Tibial nerve (tissue), 4 donors: ENCODE results near the gene RASGRF1. TPM values are rescaled to one million over a fixed set of nuclear protein-coding genes. Genes with fewer than 3 reads are reported as not detected.
"Not testable (repeated sequence)": the region's sequence is repeated elsewhere in the genome, so short reads cannot be mapped to it uniquely, and the experiment has no call there.

ENCODE experiments used
- DNase-seq, 2 donors: peaks; one replicate each; pipeline ENCODE4 v3.0.0-alpha.2; 2019; ENCODE audit warnings: low spot score in 2 of 2
- H3K27ac ChIP-seq, 4 donors: fragments of 200-600 bp; sonication (generic) in 3 of 4; one replicate each; pipeline ENCODE4 v1.5.1; 2017 to 2019; ENCODE audit warnings: mild to moderate bottlenecking in 1 of 4
- H3K27me3 ChIP-seq, 2 donors: fragments of 200-600 bp; sonication (generic) in 1 of 2; one replicate each; pipeline versions ENCODE4 v1.5.1 to v1.6.0; 2017 to 2019
- H3K36me3 ChIP-seq, 3 donors: fragments of 200-600 bp; sonication (generic); one replicate each; pipeline ENCODE4 v1.5.1; 2018 to 2019
- H3K4me1 ChIP-seq, 4 donors: fragments of 200-600 bp; sonication (generic) in 3 of 4; one replicate each; pipeline ENCODE4 v1.5.1; 2017 to 2019
- H3K4me3 ChIP-seq, 4 donors: fragments of 200-600 bp; sonication (generic) in 3 of 4; one replicate each; pipeline ENCODE4 v1.5.1; 2017 to 2019; ENCODE audit warnings: mild to moderate bottlenecking in 1 of 4, moderate library complexity in 1 of 4
- H3K9me3 ChIP-seq, 4 donors: fragments of 200-600 bp; sonication (generic) in 3 of 4; one replicate each; pipeline ENCODE4 v1.5.1; 2017 to 2019
- EP300 ChIP-seq, 2 donors: sonication (generic); formaldehyde crosslinking; IDR thresholded peaks; one replicate each; pipeline ENCODE4 v1.6.1; 2017; ENCODE audit warnings: antibody characterized with exemption in 2 of 2, mild to moderate bottlenecking in 1 of 2
- POLR2A ChIP-seq, 2 donors: fragments of 450-650 bp; IDR thresholded peaks; one replicate each; pipeline ENCODE4 v1.6.1; 2017; ENCODE audit warnings: antibody characterized with exemption in 2 of 2, mild to moderate bottlenecking in 2 of 2, moderate library complexity in 2 of 2
- WGBS, 2 donors: methylation state at CpG; one replicate each; pipeline ENCODE4 v1.1.5; 2018; 5-methylcytosine and 5-hydroxymethylcytosine counted together
- total RNA-seq, 4 donors: library from RNA; depleted of rRNA; stranded (reverse); fragments of >200 nt; gene quantifications; one replicate each; pipeline ENCODE4 v1.1.0, GENCODE V29; 2016
- TF ChIP-seq, protein P1 (sequence below), 5 experiments: fragments of 200-600 bp in 3 of 5; fragments of 450-650 bp in 2 of 5; sonication (generic) in 3 of 5; IDR thresholded peaks; one replicate each; pipeline ENCODE4 v1.5.1; 2016 to 2019; ENCODE audit warnings: antibody characterized with exemption in 5 of 5, mild to moderate bottlenecking in 3 of 5, moderate library complexity in 2 of 5

RASGRF1 gene
- total RNA-seq, 4 donors from 2014 or later, result 0.30 to 0.98 (median 0.65) TPM

DNA sequence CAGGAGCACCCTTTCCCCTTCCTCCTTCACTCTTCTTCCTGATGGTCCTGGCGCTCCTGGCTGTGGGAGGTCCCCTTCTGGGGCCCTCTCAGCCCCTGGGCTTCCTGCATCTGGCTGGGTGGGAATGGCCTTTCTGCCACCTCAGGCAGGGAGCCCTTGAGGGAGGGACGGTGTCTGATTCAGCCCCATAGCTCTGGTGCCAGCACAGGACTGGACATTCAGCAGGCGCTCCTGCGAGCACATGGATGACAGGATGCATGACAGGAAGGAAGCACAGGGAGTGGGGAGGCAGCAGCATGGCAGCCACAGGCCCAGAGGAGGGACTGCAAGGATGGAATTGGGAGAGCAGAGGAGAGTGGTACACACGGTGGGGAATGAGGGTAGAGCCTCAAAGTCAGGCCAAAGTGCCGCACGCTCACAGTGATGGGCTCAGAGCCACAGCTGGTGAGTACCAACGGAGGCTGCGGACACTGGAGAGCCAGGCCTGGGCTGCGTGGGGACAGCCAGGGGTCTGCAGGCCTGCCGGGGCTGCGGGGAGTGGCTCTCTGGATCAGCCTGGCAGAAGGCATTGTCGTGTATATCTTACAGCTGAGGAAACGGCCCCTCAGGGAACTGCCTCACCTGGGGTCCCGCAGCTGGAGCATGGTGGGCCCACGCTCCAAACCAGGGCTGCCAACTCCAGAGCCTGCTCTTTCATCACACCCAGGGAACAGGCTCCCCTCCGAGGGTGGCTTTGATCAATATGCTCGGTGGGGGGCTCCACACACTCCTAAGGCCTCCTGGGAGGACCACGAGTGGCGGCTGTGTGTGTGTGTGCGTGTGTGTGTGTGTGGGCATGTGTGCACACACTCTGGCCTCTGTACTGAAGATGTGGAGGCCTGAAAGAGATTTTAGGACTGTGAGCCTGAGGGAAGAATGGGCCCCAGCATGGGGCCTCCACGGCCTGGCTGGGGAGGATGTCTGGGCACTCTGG is 94.4 kb downstream of the RASGRF1 start:
- H3K27ac ChIP-seq, result no peak overlapping the region
- DNase-seq, result no peak
- no peaks in the 10 kb centered on the region for H3K9me3 ChIP-seq
- 77 to 83% methylated on average over 18 to 19 of the region's 22 CpGs for WGBS, 2 donors
- no peaks in the 10 kb centered on the region for H3K36me3 ChIP-seq
- H3K27me3 ChIP-seq, result no peaks in the 10 kb centered on the region
- H3K4me1 ChIP-seq, result peaks cover 0 to 3% (median 0%) of the 10 kb centered on the region in 4 donors
- no peak overlapping the region for H3K4me3 ChIP-seq
- TF ChIP-seq, protein P1, sequence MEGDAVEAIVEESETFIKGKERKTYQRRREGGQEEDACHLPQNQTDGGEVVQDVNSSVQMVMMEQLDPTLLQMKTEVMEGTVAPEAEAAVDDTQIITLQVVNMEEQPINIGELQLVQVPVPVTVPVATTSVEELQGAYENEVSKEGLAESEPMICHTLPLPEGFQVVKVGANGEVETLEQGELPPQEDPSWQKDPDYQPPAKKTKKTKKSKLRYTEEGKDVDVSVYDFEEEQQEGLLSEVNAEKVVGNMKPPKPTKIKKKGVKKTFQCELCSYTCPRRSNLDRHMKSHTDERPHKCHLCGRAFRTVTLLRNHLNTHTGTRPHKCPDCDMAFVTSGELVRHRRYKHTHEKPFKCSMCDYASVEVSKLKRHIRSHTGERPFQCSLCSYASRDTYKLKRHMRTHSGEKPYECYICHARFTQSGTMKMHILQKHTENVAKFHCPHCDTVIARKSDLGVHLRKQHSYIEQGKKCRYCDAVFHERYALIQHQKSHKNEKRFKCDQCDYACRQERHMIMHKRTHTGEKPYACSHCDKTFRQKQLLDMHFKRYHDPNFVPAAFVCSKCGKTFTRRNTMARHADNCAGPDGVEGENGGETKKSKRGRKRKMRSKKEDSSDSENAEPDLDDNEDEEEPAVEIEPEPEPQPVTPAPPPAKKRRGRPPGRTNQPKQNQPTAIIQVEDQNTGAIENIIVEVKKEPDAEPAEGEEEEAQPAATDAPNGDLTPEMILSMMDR (IDR thresholded peaks at IDR 0.05), result no peak
- no peak for TF ChIP-seq EP300 (IDR thresholded peaks at IDR 0.05)
- TF ChIP-seq POLR2A (IDR thresholded peaks at IDR 0.05), result no peak

DNA sequence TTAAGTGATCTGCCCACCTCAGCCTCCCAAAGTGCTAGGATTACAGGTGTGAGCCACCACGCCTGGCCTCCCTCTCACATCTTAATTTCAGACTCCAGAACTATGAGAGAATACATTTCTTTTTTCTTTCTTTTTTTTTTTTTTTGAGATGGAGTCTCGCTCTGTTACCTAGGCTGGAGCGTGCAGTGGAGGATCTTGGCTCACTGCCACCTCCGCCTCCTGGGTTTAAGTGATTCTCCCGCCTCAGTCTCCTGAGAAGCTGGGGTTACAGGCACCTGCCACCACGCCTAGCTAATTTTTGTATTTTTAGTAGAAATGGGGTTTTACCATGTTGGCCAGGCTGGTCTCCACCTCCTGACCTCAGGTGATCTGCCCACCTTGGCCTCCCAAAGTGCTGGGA is 95.4 kb downstream of the RASGRF1 start:
- not testable (repeated sequence) for H3K27me3 ChIP-seq, DNase-seq, H3K4me3 ChIP-seq, H3K36me3 ChIP-seq, H3K4me1 ChIP-seq, H3K9me3 ChIP-seq, H3K27ac ChIP-seq
- WGBS, 2 donors, result 81 to 82% methylated on average over 6 of the region's 6 CpGs

DNA sequence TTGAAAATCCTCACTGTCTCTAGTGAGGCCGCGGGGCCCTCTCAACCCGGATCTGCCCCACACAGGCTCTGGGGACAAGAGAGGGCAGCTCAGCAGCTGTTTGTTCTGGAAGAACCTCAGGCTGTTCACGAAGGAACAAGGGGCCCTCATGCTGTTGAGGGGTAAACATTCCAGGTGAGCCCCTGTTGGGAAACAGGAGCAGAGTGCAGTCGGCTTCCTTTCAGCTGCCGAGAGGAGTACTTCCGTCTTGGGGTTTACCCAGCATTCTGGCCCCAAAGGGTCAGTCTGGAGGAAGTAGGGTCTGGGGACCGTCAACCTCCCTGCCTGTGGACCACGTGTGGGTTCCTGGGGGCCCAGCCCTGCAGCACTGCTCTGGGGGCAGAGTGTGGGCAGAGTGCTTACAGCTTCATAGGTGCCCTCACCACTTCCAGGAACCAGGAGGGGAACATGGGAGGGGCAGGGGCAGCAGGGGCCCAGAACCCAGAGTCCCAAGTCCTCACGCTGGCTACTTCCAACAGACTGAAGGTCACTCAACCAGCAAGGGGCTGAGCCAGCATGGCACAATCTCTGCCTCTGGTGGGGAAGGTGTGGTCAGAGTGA is 96.5 kb downstream of the RASGRF1 start:
- no peak for DNase-seq
- no peaks in the 10 kb centered on the region for H3K27me3 ChIP-seq
- TF ChIP-seq POLR2A (IDR thresholded peaks at IDR 0.05), result no peak
- no peak for TF ChIP-seq EP300 (IDR thresholded peaks at IDR 0.05)
- TF ChIP-seq, protein P1 (IDR thresholded peaks at IDR 0.05), result no peak
- WGBS, 2 donors, result 69 to 72% methylated on average over 9 of the region's 10 CpGs
- no peaks in the 10 kb centered on the region for H3K36me3 ChIP-seq
- no peak overlapping the region for H3K27ac ChIP-seq
- H3K4me3 ChIP-seq, result no peak overlapping the region
- peaks cover 0 to 7% (median 3%) of the 10 kb centered on the region in 4 donors for H3K4me1 ChIP-seq
- no peaks in the 10 kb centered on the region for H3K9me3 ChIP-seq

DNA sequence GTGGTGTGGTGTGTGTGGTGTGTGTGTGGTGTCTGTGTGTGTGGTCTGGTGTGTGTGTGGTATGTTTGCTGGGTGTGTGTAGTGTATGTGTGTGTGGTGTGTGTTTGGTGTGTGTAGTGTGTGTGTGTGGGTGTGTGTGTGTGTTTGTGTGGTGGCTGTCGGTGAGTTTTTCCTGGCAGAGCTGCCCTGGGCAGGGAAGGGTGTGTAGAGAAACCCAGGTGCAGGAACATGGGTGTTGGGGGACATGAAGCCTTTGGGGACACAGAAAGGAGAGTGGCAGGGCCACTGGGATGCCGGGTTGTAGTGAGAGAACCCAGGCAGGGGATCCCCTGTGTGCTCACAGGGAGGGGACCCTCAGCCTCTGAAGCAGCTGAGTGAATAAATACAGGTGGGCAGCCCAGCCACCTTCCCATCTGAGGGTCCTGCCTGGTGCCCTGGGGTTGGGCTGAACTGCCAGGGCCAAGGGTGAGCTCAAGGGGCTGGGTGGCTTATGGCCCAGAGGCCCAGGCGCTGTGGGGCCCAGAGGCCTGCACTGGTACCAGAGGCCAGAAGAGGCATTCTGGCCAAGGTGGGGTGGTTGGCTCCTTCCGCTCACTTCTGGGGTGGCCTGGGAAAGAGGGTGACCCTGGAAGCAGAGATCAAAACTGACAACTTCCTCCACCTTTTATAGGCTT is 97.2 kb downstream of the RASGRF1 start:
- H3K4me1 ChIP-seq, result peaks cover 0 to 10% (median 6%) of the 10 kb centered on the region in 4 donors
- no peak overlapping the region for H3K27ac ChIP-seq
- H3K4me3 ChIP-seq, result no peak overlapping the region
- H3K9me3 ChIP-seq, result no peaks in the 10 kb centered on the region
- no peak for DNase-seq
- 75 to 89% methylated on average over 3 to 4 of the region's 4 CpGs for WGBS, 2 donors
- TF ChIP-seq POLR2A (IDR thresholded peaks at IDR 0.05), result no peak
- TF ChIP-seq, protein P1 (IDR thresholded peaks at IDR 0.05), result no peak
- TF ChIP-seq EP300 (IDR thresholded peaks at IDR 0.05), result no peak
- H3K36me3 ChIP-seq, result no peaks in the 10 kb centered on the region
- H3K27me3 ChIP-seq, result no peaks in the 10 kb centered on the region

DNA sequence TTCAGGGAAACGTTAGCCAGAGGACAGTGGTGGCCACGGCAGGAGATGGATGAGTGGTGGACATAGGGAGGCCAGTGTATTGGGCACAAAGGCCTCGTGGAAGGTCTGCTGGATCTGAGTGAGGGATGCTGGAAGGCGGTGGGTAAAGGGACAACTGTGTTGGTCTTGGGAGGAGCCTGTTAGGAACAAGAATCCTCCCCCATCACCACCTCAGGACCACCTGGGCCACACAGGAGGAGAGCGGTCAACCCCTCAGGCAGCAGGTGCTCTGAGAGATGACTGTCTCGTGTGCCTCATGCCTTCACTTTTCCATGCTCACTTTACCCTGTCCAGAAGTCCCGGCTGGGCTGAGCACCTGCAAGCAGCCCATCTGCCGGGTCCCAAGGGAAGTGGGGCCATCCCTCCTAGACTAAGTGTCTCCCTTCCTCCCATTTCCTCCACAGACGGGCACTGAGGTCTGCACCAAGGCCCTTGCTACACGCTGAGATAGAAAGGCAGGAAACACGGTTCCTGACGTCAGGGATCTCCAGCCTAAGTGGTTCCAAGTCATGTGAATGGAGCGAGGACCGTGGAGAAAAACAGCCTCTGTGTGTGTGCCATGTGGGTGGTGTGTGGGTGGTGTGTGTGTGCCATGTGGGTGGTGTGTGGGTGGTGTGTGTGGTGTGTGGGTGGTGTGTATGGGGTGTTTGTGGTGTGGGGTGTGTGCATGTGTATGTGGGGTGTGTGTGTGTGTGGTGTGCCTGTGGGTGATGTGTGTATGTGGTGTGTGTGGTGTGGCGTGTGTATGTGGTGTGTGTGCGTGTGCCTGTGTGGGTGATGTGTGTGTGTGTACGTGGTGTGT is 97.9 kb downstream of the RASGRF1 start:
- H3K4me1 ChIP-seq, result peaks cover 0 to 16% (median 9%) of the 10 kb centered on the region in 4 donors
- no peak overlapping the region for H3K27ac ChIP-seq
- no peaks in the 10 kb centered on the region for H3K9me3 ChIP-seq
- TF ChIP-seq POLR2A (IDR thresholded peaks at IDR 0.05) (peak in 1 of 2 donors; percentile 15), EP300 (IDR thresholded peaks at IDR 0.05) (peak in 1 of 2 donors; percentile 44)
- TF ChIP-seq, protein P1 (IDR thresholded peaks at IDR 0.05), result no peak
- H3K4me3 ChIP-seq, result no peak overlapping the region
- 78 to 83% methylated on average over 15 to 17 of the region's 17 CpGs for WGBS, 2 donors
- no peaks in the 10 kb centered on the region for H3K27me3 ChIP-seq
- peak in 1 of 2 donors; percentile 25 for DNase-seq
- no peaks in the 10 kb centered on the region for H3K36me3 ChIP-seq
